GM21825 (cell line): ENCODE data around the gene RERE.
A peak's percentile ranks its signal among the peaks of the same experiment; 100 is the strongest.

Experiments used
- ATAC-seq: cut with Tn5 transposase; IDR thresholded peaks from one replicate; pipeline ENCODE4 v1.9.1; 2021; ENCODE audit warnings: mild to moderate bottlenecking, moderate library complexity; ENCODE audit not compliant: unreplicated experiment

The RERE gene

GRCh38 chr1:8418301-8418700 lies 399.1 kb downstream of the RERE start:
- no peak for ATAC-seq

GRCh38 chr1:8417625-8418024 lies 399.8 kb downstream of the RERE start:
- no peak for ATAC-seq

- no peak for ATAC-seq
These were observed 400.6 kb downstream of the RERE start for GRCh38 chr1:8416881-8417280.

- no peak for ATAC-seq
These were observed 401.7 kb downstream of the RERE start for GRCh38 chr1:8415526-8416278.

- no peak for ATAC-seq
These were observed 405.1 kb downstream of the RERE start for GRCh38 chr1:8412183-8412831.

- no peak for ATAC-seq
These were observed 405.6 kb downstream of the RERE start for GRCh38 chr1:8411803-8412182.

GRCh38 chr1:8410791-8411190 lies 406.6 kb downstream of the RERE start:
- ATAC-seq = no peak

GRCh38 chr1:8409606-8410005 lies 407.8 kb downstream of the RERE start:
- ATAC-seq = no peak

- ATAC-seq = no peak
These were observed 408.3 kb downstream of the RERE start for GRCh38 chr1:8409106-8409505.

- ATAC-seq = no peak
These were observed 409.1 kb downstream of the RERE start for GRCh38 chr1:8408151-8408839.

- no peak for ATAC-seq
These were observed 409.8 kb downstream of the RERE start for GRCh38 chr1:8407652-8408051.

GRCh38 chr1:8406960-8407359 lies 410.5 kb downstream of the RERE start:
- ATAC-seq = no peak

- ATAC-seq = no peak
These were observed 411.4 kb downstream of the RERE start for GRCh38 chr1:8406011-8406410.

- ATAC-seq = no peak
These were observed 412.7 kb downstream of the RERE start for GRCh38 chr1:8404460-8405370.

GRCh38 chr1:8402109-8402710 lies 415.2 kb downstream of the RERE start:
- no peak for ATAC-seq

GRCh38 chr1:8398677-8399076 lies 418.8 kb downstream of the RERE start:
- ATAC-seq = no peak

GRCh38 chr1:8398086-8398485 lies 419.4 kb downstream of the RERE start:
- no peak for ATAC-seq

GRCh38 chr1:8397511-8397910 lies 419.9 kb downstream of the RERE start:
- ATAC-seq = peak; percentile 47

GRCh38 chr1:8396786-8397406 lies 420.5 kb downstream of the RERE start:
- ATAC-seq = peak; percentile 45
